ENCODE measurements around the gene HSD17B10.

HSD17B10 gene

GRCh38 chrX:53412446-53412845 lies 21.7 kb downstream of the HSD17B10 start:
- no peak overlapping the region for H3K9ac ChIP-seq (ENCODE audit: low read length)
- H3K4me1 ChIP-seq (ENCODE audit: control insufficient read depth, insufficient read depth, low read length): no peaks in the 10 kb centered on the region
- no peak overlapping the region for H3K27ac ChIP-seq (ENCODE audit: low read depth, low read length)
- no peaks in the 10 kb centered on the region for H3K27me3 ChIP-seq (ENCODE audit: control insufficient read depth, insufficient read depth, low read length)
- no peaks in the 10 kb centered on the region for H3K9me3 ChIP-seq (ENCODE audit: control insufficient read depth, insufficient read depth, low read depth, low read length)
- no peak overlapping the region for H3K4me3 ChIP-seq (ENCODE audit: low read depth, low read length)
- peaks cover 74% of the 10 kb centered on the region for H3K36me3 ChIP-seq (ENCODE audit: control insufficient read depth, insufficient read depth, low read length)

GRCh38 chrX:53403535-53403934 lies 30.6 kb downstream of the HSD17B10 start:
- Histone ChIP-seq H3K4me3 (ENCODE audit: low read depth, low read length) (no peak overlapping the region), H3K9me3 (ENCODE audit: control insufficient read depth, insufficient read depth, low read depth, low read length) (no peaks in the 10 kb centered on the region; the same call in 1 of the 2 replicates), H3K27ac (ENCODE audit: low read depth, low read length) (no peak overlapping the region), H3K9ac (ENCODE audit: low read length) (no peak overlapping the region), H3K36me3 (ENCODE audit: control insufficient read depth, insufficient read depth, low read length) (peaks cover 96% of the 10 kb centered on the region), H3K27me3 (ENCODE audit: control insufficient read depth, insufficient read depth, low read length) (no peaks in the 10 kb centered on the region), H3K4me1 (ENCODE audit: control insufficient read depth, insufficient read depth, low read length) (0 out of 2 replicates have a peak, but pooled peaks cover 9% of the 10 kb centered on the region)

GRCh38 chrX:53398216-53398615 lies 36.0 kb downstream of the HSD17B10 start:
- H3K27me3 ChIP-seq (ENCODE audit: control insufficient read depth, insufficient read depth, low read length): no peaks in the 10 kb centered on the region
- no peaks in the 10 kb centered on the region; the same call in 1 of the 2 replicates for H3K9me3 ChIP-seq (ENCODE audit: control insufficient read depth, insufficient read depth, low read depth, low read length)
- H3K4me3 ChIP-seq (ENCODE audit: low read depth, low read length): no peak overlapping the region
- H3K27ac ChIP-seq (ENCODE audit: low read depth, low read length): no peak overlapping the region
- 0 out of 2 replicates have a peak, but pooled peaks cover 9% of the 10 kb centered on the region for H3K4me1 ChIP-seq (ENCODE audit: control insufficient read depth, insufficient read depth, low read length)
- no peak overlapping the region for H3K9ac ChIP-seq (ENCODE audit: low read length)
- H3K36me3 ChIP-seq (ENCODE audit: control insufficient read depth, insufficient read depth, low read length): peaks cover 86% of the 10 kb centered on the region

- Histone ChIP-seq H3K4me3 (ENCODE audit: low read depth, low read length) (no peak overlapping the region), H3K9me3 (ENCODE audit: control insufficient read depth, insufficient read depth, low read depth, low read length) (no peaks in the 10 kb centered on the region; the same call in 1 of the 2 replicates), H3K9ac (ENCODE audit: low read length) (no peak overlapping the region), H3K27ac (ENCODE audit: low read depth, low read length) (no peak overlapping the region), H3K4me1 (ENCODE audit: control insufficient read depth, insufficient read depth, low read length) (0 out of 2 replicates have a peak, but pooled peaks cover 9% of the 10 kb centered on the region), H3K36me3 (ENCODE audit: control insufficient read depth, insufficient read depth, low read length) (peaks cover 81% of the 10 kb centered on the region), H3K27me3 (ENCODE audit: control insufficient read depth, insufficient read depth, low read length) (no peaks in the 10 kb centered on the region)
Observed at GRCh38 chrX:53395605-53396298, 38.4 kb downstream of the HSD17B10 start.

GRCh38 chrX:53383376-53384076 lies 50.6 kb downstream of the HSD17B10 start:
- peaks cover 4% of the 10 kb centered on the region; the same call in 1 of the 2 replicates for H3K9me3 ChIP-seq (ENCODE audit: control insufficient read depth, insufficient read depth, low read depth, low read length)
- H3K4me3 ChIP-seq (ENCODE audit: low read depth, low read length): no peak overlapping the region
- peaks cover 91% of the 10 kb centered on the region for H3K36me3 ChIP-seq (ENCODE audit: control insufficient read depth, insufficient read depth, low read length)
- no peaks in the 10 kb centered on the region for H3K27me3 ChIP-seq (ENCODE audit: control insufficient read depth, insufficient read depth, low read length)
- H3K4me1 ChIP-seq (ENCODE audit: control insufficient read depth, insufficient read depth, low read length): no peaks in the 10 kb centered on the region
- peak overlapping the region; percentile 62; the same call in 1 of the 2 replicates for H3K27ac ChIP-seq (ENCODE audit: low read depth, low read length)
- H3K9ac ChIP-seq (ENCODE audit: low read length): no peak overlapping the region
